Neural progenitor cell (in vitro differentiated cells): ENCODE results near the gene SEMA6D.

Experiments
- EZH2 ChIP-seq: fragments of 200-600 bp; sonication (generic); IDR thresholded peaks from 2 replicates; pipeline ENCODE4 v1.6.1; 2017; ENCODE audit warnings: antibody characterized with exemption, mild to moderate bottlenecking, moderate library complexity
- EZH2phosphoT487 ChIP-seq: fragments of 200-600 bp; sonication (generic); IDR thresholded peaks from 2 replicates; pipeline ENCODE4 v1.6.1; 2017; ENCODE audit warnings: antibody characterized with exemption
- TF ChIP-seq, protein P1 (sequence below): fragments of 200-600 bp; sonication (generic); IDR thresholded peaks from 2 replicates; pipeline ENCODE4 v1.5.1; 2017; ENCODE audit warnings: antibody characterized with exemption, mild to moderate bottlenecking

DNA sequence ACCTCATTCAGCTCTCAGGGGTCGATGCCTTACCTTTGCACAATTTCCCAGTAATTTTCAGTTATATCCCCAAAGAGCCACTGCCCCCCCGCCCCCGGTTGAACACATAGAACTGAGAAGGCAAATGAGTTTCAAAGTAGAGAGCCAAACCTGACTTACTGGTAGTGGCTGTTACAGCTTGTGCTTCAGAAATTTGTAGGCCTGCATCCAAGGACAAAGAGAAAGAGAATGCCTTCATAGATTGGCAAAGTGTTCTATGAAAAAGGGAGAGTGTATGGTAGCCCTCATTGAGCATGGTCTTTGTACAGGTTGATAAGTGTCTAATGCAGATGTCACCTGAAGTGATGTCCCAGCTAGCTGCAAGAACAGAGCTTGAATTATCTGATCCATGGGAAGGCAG lies 13.9 kb downstream of the SEMA6D start:
- TF ChIP-seq, protein P1, sequence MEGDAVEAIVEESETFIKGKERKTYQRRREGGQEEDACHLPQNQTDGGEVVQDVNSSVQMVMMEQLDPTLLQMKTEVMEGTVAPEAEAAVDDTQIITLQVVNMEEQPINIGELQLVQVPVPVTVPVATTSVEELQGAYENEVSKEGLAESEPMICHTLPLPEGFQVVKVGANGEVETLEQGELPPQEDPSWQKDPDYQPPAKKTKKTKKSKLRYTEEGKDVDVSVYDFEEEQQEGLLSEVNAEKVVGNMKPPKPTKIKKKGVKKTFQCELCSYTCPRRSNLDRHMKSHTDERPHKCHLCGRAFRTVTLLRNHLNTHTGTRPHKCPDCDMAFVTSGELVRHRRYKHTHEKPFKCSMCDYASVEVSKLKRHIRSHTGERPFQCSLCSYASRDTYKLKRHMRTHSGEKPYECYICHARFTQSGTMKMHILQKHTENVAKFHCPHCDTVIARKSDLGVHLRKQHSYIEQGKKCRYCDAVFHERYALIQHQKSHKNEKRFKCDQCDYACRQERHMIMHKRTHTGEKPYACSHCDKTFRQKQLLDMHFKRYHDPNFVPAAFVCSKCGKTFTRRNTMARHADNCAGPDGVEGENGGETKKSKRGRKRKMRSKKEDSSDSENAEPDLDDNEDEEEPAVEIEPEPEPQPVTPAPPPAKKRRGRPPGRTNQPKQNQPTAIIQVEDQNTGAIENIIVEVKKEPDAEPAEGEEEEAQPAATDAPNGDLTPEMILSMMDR = no peak
- TF ChIP-seq EZH2 (no peak), EZH2phosphoT487 (no peak)
